ENCODE measurements around the gene ACSS2.
A peak's percentile ranks its signal among the peaks of the same experiment; 100 is the strongest.
"Not testable (repeated sequence)": the region's sequence is repeated elsewhere in the genome, so short reads cannot be mapped to it uniquely, and the experiment has no call there.

ACSS2 gene

DNA sequence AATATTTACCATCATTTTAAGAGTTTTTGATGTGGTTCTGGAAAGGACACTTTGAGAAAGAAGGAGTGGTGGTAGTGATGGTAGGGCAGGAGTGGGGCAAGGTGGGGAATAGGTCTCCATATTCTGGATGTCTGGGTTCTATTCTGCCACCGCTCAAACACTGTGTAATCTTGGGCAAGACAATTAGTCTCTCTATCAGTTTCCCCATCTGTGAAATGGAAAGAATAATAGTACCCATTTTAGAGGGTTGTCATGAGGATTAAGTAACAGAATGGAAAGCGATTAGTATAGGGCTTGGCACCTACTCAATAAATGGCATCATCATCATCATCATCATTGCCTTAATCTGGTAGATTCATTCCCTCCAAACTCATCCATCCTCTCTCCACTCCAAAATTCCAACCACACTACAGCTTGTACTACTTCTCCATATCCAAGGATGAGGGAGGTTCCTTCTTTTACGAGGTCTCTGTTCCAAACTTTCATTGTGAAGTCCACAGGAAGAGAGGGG is 2.8 kb upstream of the ACSS2 start:
- no peak for DNase-seq (ENCODE audit: low read depth)

DNA sequence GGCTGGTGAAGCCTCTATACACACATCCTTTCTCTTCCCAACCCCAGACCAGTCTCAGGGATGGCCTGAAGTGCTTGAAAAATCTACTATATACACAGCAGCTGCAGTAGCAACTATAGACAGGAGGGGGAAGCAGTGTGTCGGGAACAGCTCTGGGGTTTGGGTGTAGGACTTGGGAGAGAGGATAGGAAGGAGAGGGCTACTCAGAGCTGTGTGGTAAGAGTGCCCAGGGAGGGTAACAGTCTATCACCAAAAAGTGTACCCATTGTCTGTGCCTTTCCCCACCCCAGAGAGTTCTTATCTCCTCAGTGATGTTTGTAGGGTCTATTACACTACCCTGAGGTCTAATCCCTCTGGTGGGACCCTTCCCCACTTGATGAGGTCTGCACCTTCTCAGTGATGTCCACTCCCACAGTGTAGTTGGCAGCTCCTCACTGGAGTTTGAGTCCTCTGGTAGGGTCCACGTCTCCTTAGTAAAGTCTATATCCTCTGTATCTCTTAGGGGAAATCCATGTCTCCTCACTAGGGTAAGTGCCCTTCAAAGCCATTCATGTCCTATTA is 2.2 kb upstream of the ACSS2 start:
- peak; percentile 66 for DNase-seq (ENCODE audit: low read depth)

DNA sequence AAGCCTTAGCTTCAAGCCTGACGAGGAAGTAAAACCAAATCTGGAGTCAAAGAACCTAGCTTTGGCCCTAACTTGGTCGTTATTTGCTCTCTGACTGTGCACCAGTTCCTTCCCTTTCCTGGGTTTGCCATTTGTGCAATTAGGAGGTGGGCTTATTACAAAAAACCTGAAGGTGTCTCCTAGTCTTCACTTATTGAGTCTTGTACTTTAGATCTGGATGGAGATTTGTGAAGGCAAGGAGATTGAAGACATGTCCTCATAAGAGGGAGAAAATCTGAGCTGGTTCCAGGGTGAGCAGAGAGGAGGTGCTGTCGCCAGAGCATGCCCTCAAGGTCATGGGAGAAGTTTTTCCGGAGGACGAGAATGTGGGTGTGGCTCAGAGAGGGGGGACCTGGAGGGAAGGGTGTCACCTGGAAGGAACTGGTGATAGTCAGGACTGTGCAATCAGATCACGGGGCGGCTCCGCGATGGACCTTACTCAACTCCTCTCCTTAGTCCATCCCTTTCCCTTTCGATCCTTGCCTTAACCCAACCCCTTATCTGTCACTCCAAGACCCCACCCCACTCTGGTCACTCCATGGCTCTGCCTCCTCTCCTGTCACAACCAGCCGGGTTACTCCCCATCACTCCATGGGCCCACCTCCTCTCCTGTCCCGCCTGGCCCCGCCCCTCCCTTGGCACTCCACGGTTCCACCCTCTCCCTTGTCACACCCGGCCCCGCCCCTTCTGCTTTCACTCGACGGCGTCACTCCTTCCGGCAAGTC is 588 bp upstream of the ACSS2 start:
- peak; percentile 98 for DNase-seq (ENCODE audit: low read depth)

DNA sequence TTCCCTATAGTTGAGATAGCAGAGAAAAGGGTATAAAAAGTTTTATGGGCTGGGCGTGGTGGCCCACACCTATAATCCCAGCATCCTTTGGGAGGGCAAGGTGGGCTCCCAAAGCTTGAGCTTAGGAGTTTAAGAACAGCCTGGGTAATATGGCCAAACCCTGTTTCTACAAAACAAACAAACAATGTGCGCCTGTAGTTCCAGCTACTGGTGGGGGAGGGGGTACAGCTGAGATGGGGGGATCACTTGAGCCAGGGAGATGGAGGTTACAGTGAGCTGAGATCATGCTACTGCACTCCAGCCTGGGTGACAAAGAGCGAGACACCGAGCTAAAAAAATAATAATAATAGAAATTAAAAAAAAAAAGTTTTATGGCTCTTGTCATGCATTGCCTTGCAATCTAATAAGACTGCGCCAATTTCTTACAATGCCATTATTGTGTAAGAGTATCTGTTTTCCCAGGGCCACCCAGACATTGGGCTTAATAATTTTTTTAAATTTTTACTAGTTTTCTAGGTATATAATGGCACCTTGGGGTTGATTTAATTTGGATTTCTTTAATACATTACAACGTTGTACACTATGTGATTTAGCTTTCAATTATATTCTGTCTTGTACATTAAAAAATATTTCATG is 3.9 kb downstream of the ACSS2 start:
- no peak for DNase-seq (ENCODE audit: low read depth)

DNA sequence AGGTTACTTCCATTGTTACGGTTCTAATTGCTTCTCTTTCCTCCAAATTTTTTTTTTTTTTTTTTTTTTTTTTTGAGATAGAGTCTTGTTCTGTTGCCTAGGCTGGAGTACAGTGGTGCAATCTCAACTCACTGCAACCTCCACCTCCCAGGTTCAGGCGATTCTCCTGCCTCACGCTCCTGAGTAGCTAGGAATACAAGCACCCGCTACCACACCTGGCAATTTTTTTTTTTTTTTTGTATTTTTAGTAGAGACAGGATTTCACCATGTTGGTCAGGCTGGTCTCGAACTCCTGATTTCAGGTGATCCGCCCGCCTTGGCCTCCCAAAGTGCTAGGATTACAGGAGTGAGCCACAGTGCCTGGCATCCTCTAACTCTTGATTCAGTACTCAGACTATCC is 4.6 kb downstream of the ACSS2 start:
- DNase-seq (ENCODE audit: low read depth) = not testable (repeated sequence)

DNA sequence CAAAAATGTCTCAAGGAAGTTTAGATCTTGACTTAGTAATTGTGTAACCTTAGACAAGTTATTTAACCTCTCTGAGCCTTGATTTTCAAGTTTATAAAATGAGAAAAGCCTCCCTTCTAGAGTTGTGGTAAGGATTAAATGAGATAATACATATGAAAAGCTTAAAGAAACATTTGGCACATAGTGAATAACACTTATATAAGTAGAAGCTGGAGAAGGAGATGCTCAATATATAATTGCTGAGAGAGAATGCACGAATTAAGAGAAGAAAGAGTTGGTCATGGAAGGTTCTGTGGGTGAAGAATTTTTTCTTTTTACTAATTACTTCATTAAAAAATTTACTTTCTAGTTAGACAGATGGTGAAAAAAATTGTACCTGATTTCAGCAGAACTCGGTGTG is 5.3 kb downstream of the ACSS2 start:
- no peak for DNase-seq (ENCODE audit: low read depth)

DNA sequence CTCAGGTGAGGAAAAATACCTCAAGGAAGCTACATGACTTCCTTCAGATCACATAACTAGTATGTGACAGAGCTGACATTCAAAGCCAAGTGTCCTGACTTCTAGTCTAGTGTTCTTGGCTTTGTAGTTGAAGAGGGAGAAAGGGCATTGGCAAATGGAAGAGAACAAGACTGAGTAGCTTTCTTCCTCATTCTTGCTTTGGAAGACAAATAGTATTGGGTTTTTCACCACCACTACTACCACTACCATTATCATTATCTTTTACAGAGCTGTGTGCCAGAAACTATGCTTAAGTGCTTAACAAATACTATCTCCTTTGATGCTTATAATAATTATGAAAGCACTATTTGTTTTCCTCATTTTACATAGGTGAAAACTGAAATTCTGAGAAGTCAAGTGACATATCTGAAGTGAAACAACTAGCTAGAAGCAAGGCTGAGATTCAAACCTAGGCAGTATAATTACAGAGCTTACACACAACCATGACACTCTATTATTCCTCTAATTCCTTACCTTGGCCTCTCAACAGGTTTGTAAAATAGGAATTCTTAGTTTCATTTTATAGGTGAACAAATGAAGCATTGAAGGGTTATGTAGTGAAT is 6.8 kb downstream of the ACSS2 start:
- DNase-seq (ENCODE audit: low read depth) = no peak

DNA sequence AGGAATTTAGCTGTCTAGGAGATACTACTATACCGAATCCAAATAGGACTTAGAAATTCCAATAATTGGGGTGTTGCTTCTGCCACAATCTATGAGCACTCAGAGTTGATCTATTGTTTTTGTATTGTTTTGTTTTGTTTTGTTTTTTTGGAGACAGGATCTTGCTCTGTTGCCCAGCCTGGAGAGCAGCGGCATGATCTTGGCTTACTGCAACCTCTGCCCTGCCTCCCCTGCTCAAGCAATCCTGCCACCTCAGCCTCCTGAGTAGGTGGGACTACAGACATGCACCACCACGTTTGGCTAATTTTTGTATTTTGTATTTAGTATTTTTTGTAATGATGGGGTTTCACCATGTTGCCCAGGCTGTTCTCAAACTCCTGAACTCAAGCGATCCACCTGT is 7.4 kb downstream of the ACSS2 start:
- DNase-seq (ENCODE audit: low read depth) = no peak

DNA sequence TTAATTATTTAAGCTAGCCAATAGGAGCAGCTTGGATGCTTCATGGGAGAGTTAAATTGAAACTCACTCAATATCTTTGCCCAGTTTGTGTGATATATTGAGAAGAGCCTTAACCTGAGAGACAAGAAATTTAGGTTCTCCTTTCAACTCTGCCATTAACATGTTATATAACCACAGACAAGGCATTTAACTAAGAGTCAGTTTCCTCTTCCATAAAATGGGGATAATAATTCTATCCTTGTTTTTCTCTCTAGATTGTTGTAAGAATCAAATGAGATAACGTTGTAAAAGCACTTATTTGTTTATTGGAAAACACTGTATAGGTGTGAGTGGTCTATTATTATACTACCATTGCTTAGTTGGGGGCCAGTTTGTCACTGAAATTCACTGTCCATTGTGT is 7.8 kb downstream of the ACSS2 start:
- DNase-seq (ENCODE audit: low read depth) = no peak

DNA sequence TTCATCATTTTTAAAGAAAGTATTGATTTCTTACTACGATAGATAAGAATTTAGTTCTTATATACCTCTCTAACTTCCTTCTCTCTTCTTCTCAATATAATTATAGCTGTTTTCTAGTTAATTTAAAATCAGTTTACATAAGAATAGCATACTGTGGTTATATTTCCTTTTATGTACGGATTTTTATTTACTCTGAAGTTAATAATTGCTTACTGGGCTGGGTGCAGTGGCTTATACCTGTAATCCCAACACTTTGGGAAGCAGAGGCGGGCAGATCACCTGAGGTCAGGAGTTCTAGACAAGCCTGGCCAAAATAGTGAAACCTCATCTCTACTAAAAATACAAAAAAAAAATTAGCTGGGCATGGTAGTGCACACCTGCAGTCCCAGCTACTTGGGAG is 9.7 kb downstream of the ACSS2 start:
- no peak for DNase-seq (ENCODE audit: low read depth)

DNA sequence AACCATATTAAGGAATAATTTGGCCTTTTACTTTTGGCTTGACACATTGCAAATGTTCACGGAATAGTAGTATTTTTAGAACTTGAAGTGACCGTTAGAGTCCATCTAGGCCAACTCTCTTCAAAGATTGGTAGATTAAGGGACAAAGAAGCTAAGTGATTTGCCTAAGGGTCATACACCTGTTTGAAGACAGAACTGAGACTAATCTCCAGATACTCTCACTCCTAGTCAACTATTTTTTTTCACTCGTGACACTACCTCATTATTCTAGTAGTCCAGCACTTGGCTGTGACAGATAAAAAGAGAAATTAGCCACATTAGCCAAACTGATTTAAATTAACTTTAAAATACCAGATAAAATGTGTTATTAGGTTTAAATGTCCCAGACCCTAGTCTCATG is 10.6 kb downstream of the ACSS2 start:
- no peak for DNase-seq (ENCODE audit: low read depth)

DNA sequence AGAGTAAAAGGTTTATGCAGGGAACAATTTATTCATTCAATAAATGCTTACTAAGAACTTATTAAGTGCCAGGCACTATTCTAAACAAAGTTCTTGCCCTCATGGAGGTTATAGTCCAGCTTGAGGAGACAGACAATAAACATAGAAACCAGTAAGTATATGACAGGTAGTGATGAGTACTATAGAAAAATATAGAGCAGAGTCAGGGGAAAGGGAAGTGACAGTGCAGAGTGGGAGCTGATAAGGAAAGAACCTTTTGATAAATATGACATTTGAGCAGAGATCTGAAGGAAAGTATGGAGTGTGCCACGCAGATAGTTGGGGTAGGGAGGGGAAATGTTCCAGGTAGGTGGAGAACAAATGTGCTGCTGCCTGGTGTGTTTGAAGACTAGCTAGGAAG is 12.1 kb downstream of the ACSS2 start:
- DNase-seq (ENCODE audit: low read depth) = peak; percentile 65

DNA sequence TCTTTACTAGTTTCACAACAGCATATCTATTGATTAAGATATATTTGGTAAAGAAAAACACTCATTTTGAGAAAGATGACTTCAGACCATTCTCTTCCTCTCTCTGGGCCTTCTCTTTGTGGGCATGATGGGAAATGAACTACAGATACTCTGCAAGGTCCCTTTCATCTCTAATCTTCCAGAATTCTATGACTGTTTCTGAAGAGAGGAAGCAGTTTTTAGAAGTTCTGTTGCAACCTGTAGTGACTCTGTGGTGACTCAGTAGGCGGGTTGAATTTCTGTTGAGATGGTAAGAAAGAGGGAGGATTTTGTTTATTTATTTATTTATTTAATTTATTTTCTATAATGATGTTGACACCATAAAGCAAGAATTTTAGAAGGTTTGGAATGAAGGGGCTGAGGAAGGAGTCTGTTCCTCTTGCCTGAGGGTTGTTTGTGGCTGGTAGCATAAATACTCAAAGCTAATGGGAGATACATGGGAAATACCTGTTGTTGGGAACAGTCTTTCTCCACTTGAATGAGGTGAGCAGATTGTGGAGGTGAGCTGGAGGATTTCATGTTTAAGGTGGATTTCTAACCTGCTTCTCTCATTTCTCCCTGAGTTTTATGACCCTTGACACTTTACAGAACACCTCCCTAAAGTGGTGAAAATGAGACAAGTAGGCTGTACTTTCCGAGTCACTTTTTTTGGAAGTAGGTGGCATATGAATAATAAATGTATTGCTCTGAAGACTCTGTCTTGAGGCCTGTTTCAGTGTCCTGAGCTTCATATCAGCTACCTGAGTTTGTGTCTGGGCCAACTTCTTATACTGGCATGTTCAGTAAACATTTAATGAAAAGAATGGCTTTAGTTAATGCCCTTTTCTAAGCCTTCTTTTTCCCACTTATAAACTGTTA is 15.0 kb downstream of the ACSS2 start:
- no peak for DNase-seq (ENCODE audit: low read depth)

DNA sequence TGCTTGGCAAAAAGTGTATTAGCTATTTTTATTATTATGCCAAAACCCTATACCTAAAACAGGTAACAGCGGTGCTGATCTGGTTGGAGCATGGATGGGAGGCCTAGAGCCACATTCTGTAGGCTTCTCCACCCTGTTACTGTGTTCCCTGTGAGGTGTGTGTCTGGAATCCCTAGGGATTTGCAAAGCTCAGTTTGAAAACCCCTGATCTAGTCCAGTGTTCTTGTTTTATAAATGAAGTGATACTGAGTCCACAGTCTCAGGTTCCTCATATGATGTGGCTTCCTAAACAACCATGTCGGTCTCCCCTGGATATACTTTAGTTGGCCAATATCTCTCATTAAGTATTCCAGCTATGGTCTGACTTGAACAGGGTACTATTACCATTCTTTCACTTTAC is 16.3 kb downstream of the ACSS2 start:
- no peak for DNase-seq (ENCODE audit: low read depth)

DNA sequence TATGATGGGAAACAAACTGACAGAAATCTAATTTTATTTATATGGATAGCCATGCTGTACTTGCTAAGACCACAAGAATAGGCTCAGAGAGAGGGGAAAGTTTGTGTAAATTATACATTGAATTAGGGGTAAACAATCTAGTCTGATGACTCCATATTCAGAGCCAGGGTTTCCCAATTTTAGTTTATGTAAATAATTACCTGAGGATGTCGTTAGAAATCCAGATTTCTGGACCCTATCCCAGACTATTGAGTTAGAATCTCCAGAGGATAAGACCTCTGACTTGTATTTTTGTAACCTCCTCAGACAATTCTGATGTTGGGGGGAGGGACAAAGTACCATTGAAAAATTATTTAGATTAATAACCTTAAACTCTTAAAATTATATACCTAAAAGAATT is 18.3 kb downstream of the ACSS2 start:
- no peak for DNase-seq (ENCODE audit: low read depth)

DNA sequence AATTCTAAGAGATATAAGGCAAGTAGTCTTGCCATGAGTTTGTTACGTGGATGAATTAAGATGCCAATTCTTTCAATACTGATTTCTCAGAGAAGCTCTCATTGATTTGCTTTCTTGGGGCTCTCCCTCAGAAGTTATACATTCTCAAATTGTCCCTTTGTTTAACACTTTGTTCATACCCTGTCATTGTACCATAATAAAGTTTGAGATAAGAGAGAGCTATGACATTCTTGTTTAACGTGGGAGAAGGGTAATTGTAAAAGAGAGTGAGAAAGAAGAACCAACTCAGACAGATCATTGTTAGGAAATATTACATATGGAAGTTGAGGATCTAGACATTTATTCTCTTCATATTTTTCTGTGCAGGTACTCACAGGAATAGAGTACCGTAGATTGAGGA is 19.1 kb downstream of the ACSS2 start:
- DNase-seq (ENCODE audit: low read depth) = no peak

DNA sequence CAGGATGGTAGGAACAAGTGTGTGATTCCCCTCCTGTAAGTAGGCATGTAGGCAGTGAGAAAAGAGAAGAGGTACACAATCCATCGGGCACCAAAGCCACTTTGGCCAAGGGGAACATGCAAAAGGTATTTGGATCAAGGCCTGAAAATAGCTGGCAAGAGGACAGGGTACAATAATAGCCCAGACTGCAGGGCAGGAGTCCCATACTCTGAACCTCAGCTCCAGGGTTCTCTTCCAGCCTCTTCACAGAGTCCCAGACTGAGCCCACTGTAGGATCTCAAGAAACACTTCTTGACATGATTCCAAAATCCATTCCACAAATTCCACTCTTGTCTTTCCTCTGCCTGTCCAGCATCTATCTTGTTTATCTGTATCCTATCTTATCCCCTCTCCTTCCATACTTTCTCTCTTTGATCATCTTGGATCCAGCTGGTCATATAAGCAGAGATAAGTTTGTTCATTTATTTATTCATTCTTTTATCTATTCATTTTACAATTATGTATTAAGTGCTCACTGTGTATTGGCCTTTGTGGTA is 19.7 kb downstream of the ACSS2 start:
- no peak for DNase-seq (ENCODE audit: low read depth)

DNA sequence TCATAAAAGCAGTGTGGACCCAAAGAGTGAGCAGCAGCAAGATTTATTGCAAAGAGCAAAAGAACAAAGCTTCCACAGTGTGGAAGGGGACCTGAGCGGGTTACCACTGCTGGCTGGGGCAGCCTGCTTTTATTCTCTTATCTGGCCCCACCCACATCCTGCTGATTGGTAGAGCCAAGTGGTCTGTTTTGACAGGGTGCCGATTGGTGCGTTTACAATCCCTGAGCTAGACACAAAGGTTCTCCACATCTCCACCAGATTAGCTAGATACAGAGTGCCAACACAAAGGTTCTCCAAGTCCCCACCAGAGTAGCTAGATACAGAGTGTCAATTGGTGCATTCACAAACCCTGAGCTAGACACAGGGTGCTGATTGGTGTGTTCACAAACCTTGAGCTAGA is 21.7 kb downstream of the ACSS2 start:
- DNase-seq (ENCODE audit: low read depth) = not testable (repeated sequence)

DNA sequence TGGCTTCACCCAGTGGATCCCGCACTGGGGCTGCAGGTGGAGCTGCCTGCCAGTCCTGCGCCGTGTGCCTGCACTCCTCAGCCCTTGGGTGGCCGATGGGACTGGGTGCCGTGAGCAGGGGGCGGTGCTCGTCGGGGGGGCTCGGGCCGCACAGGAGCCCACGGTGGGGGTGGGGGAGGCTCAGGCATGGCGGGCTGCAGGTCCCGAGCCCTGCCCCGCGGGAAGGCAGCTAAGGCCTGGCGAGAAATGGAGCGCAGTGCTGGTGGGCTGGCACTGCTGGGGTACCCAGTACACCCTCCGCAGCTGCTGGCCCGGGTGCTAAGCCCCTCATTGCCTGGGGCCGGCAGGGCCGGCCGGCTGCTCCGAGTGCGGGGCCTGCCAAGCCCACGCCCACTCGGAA is 22.3 kb downstream of the ACSS2 start:
- not testable (repeated sequence) for DNase-seq (ENCODE audit: low read depth)

DNA sequence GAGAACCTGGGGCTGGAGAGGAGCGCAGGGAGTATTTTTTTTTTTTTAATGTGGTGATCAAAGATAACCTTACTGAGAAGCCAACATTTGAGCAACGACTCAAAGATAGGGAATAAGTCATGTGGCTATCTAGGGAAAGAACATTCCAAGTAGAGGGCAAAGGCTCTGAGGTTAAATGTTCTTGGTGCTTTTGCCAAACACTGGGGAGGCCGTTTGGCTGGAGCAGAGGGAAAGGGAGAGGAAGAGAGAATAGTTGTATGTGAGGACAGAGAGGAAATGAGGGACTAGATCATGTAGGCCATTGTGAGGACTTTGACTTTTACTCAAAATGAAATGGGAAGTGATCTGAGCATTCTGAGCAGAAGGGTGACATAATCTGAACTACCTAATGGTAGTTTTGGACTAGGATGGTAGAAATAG is 27.8 kb downstream of the ACSS2 start:
- DNase-seq (ENCODE audit: low read depth) = no peak

DNA sequence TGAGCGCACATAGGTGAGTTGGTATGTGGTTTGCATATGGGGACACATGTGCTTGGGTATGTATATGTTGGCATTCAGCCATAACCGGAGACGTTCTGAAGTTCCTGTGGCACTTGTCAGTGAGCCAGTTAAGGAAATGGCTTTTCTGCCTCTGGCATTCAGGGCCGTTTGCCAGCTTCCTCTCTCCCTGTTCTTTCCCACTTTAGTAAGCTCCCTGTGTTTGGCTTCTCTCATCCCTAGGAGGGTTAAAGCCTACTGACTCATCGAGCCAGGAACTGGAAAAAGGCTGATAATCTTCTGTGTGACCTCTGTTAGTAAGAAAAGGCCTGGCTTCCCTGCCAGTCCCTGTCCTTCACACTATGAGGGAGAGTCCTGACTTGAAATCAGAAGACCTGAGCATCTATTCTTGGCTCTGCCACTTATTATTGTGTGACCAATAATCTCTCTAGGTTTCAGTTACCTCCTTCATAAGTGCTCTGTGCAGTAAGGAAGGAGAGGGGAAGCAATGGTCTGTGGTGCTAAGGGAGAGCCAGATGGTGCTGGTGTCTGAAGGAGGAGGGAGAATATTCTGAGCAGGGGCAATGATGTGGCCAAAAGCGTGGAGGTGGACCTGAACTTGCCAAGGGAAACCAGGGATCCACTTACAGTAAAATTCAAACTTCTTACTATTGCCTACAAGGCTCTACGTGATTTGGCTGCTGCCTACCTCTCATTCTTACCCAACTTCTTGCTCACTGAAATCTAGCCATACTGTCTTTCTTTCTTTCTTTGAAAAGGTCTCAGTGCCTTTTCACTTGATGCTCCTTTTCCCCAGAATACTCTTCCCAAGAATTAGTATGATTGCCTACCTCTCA is 31.4 kb downstream of the ACSS2 start:
- no peak for DNase-seq (ENCODE audit: low read depth)

Data from CMK (cell line).